Suppressor macrophage (primary cell): ENCODE measurements around the gene PRRC2B.

Experiments used
- DNase-seq, 4 experiments: peaks; one replicate each; pipeline ENCODE4 v3.0.0-alpha.2; 2020 to 2022

PRRC2B gene

GRCh38 chr9:131490514-131490913, 96.6 kb downstream of the PRRC2B start:
- no peak for DNase-seq

GRCh38 chr9:131491001-131491710, 97.3 kb downstream of the PRRC2B start:
- no peak for DNase-seq

DNA sequence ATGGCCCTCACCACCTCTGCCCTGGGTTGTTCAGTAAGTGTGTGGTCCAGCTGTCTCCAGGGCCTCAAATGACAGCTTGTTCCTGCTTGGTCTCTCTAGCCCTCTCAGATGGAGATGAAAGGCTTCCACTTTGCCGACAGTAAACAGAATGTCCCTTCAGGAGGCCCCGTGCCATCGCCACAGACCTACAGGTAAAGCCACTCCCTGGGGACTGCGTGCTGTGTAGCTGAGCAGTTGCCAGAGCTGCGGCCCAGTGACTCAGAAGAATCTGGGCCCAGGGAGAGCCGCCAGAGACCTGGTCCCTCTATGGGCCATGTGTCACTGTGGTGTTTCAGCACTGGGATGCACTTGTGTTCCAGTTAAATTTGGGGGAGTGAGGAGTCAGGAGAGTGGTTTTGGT, 98.2 kb downstream of the PRRC2B start:
- DNase-seq = no peak

DNA sequence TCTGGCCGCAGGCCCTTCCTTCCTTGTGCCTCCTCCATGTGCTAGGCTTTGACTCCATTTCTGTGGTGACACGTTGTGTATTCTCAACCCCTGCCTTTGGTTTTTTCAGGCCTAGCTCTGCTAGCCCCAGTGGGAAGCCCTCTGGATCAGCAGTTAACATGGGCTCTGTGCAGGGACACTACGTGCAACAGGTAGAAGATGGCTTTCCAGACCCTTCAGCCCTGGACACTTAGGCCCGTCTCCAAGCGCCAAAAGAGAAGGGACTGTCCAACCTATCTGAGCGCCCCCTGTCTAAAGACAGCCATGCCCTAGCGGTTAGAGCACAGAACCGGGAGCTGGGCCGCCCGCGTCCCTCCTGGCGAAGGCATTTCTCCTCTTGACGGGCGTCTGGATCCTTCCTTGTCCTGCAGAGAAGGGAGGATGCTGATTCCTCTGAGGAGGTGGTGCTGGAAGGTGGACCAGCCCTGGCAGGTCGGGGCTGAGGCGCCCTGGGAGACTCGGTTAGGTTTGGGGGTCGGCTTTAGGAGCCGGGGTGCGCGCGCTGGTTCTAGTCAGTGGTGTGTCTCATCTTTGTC, 100.5 kb downstream of the PRRC2B start:
- DNase-seq = no peak

- DNase-seq = no peak
These were observed 101.9 kb downstream of the PRRC2B start for GRCh38 chr9:131495785-131496184.

DNA sequence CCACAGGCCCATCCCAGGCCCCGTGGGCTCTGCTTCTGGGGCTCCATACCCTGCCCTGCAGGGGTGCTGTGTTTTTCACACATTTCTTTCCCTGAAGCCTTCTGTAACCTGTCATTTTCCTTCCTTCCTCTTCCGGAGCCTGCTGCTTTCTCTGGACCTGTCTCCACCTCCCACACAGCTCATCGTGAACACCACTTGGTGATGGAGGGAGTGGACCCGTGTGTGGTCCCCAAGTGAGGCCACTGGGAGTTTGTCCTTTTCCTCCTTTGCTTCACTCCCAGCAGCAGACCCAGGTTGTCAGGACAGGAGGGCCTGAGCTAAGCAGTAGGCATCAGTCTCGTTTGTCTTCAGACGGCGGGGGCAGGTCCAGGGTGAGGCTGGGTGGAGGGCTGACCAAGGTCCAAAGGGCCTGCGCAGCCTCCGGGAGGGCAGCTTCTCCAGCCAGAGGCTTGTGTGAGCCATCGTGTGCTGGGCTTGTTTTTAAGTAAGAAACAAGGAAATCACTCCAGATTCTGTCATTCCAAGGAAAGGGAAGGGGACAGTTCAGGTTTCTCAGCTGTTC, 103.0 kb downstream of the PRRC2B start:
- no peak for DNase-seq

DNA sequence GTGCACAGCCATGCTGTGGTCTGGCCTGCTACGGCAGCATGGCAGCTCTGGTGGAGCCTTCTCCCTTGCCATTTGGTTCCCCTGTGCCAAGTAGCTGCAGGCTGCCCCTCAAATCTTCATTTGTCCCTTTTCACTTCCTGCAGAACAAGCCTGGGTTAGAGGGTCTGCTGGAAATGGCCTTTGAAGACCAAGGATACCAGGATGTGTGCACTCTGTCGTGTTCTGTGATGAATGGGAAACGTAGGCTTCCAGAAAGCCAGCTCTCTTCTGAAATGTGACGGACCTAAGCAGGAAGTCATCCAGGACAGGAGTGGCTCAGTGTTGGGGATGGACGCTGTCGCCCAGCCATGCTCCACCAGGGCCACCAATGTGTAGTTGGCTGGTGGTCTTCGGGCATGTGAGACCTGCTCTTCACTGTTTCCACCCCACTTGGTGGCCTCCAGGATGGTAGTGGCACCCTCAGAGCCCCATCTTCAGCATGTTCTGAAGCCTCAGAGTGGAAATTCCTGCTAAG, 105.4 kb downstream of the PRRC2B start:
- DNase-seq = no peak

DNA sequence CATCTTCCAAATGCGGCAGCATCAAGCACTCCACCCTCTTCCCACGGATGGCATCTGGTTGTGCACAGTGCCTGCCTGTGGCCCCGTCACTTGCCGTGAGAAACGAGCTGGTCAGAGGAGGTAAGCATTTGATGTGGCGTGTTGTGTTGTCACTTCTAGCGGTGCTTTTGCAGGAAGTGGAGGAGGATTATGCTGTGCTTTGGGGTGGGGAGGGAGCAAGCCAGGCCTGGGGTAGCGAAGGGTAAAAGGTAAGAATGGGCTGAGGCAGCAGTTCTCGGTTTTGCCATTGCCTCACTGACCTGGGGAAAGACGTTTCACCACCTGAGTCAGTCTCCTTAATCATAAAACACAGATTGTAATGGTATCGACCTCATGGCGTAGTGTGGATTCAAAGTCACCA, 106.5 kb downstream of the PRRC2B start:
- no peak for DNase-seq

- no peak for DNase-seq
These were observed 107.2 kb downstream of the PRRC2B start for GRCh38 chr9:131500939-131501541.

DNA sequence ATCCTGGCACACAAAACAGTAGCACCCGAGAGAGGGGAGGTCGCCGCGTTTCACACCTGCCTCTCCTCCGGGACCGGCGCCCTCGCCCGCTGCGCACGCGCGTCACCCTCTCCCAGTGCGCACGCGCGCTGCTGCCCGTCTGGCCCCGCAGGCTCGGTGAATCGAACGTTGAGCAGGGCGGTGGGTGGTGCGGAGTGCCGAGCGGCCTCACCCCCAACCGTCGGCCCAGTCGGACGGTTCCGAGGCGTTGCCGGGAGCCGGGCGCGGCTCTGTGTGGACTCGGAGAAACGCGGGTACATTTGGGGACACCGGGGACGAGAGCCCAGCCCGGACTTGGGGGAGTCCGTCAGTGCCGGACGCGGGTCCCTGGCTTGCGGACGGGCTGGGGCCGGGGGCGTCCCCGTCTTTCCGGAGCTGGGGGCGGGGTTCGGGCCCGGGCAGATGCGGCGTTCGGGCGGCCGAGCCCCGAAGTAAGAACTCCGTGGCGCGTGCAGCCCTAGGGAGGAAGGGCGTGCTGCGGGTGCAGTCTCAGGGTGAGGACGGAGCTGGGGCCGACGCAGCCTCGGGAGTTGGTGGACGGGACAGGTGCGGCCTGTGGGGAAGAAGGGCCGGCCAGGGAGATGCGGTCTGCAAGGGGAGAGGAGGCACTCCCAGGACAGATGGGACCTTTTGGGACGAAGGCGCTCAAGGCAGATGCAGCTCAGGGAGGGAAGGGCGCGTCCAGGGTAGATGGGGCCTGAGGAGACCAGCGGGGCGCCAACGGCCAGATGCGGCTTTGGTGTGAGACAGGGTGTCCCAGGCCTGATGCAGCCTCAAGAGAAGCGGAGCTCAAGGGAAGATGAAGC, 109.1 kb downstream of the PRRC2B start, which contains the start of gene POMT1:
Gene POMT1, plus strand, starts transcription at position 138 of the 845 bp plus-strand sequence. CDS start 1,301 bp downstream, outside the sequence.
- DNase-seq = peak; percentile 90 to 95 (median 94)

DNA sequence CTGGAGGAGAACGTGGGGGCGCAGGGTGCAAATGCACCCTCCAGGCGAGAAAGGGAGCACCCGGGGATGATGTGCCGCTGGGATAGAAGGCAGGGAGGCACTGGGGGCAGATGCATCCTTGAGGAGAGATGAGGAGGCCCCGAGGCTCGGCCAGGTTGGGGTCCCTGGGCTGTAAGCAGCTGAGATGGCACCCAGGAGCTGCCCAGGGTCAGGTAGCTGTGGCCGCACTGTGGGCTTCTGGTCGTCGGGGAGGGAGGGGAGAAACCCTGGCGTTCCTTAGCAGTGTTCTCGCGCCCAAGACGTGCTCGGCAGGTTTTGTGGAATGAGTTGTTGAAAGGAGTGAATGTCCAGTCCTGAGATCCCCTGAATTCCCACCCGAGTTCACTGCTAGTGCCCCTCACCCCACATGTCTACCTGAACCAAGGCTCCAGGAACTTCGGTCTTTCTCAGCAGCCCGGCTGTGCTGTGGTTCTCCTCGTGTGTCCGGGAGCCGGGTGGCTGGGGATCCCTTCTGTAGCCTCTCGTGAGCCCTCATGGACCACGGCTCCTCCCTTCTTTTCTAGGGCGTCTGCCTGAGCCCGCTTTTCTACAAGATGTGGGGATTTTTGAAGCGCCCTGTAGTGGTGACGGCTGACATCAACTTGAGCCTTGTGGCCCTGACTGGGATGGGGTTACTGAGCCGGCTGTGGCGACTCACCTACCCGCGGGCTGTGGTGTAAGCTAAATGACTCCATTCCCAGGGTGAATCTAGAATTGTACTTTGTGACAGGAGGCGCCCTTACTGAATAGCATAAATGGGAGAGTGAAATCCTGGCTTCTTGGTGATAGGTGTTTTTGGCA, 110.0 kb downstream of the PRRC2B start:
- DNase-seq = peak; percentile 19 to 49 (median 40)

DNA sequence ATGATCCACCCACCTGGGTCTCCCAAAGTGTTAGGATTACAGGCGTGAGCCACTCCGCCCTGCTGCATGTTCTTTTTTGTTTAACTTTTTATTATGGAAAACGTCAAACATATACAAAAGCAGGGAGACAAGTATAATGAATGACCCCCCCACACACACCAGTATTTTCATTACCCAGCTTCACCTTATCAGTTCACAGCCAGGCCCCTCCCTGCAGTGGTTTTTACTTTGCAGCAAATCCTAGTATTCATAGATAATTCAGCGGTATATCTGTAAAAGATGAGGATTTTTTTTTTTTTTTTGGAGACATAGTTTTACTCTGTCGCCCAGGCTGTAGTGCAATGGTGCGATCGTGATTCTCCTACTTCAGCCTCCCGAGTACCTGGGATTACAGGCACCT, 111.1 kb downstream of the PRRC2B start:
- DNase-seq = no peak

- DNase-seq = peak; percentile 13 to 55 (median 44)
These were observed 117.5 kb downstream of the PRRC2B start for GRCh38 chr9:131511416-131511815.

- DNase-seq = no peak
These were observed 118.0 kb downstream of the PRRC2B start for GRCh38 chr9:131511880-131512279.

DNA sequence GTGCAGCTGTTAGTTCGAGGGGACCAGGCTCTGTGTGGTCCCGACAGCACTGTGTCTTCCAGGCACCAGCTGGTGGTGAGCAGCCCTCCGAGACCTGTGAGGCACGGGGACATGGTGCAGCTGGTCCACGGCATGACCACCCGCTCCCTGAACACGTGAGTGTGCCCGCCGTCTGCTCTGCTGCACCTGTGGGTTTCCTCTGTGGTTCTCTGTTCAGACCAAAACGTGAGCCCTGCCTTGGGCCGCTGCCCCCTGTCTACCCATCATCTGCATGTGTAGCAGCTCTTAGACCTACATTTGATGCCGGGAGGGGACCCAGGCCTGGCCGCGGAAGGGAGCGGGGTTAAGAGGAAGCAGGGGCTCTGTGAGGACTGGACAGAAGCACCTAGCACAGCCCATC, 119.3 kb downstream of the PRRC2B start:
- DNase-seq = no peak

DNA sequence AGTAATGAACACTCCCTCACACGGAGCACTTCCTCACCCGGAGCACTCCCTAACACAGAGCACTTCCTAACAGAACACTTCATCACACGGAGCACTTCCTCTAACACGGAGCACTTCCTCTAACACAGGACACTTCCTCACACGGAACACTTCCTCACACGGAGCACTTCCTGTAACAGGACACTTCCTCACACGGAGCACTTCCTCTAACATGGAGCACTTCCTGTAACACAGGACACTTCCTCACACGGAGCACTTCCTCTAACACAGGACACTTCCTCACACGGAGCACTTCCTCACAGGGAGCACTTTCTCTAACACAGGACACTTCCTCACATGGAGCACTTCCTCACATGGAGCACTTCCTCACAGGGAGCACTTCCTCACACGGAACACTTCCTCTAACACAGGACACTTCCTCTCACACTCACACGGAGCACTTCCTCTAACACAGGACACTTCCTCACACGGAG, 121.7 kb downstream of the PRRC2B start:
- DNase-seq = peak in 3 of 4 experiments; percentile 14 to 43 (median 40)

GRCh38 chr9:131516100-131516499, 122.2 kb downstream of the PRRC2B start:
- peak; percentile 14 to 62 (median 48) for DNase-seq

- DNase-seq = no peak
These were observed 123.0 kb downstream of the PRRC2B start for GRCh38 chr9:131516930-131517329.

DNA sequence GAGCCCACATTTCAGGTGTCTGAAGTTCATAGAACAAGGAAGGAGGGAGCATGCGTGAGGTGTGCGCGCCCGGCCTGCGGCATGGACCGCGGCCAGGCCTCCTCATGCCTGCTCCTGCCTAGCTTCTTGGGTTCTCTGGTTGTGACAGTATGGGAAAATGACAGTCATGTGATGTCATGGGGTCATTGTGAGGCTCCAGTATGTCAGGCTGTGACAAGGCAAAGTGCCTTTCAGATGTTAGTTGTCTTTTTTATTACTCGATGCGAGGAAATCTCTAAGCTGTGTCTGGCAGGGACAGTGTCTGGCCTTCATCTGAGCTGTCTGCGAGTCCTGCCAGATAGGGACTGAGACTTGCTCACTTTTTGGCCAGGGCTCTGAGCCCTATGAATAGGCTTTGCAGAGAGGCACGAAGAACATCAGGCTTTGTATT, 123.9 kb downstream of the PRRC2B start:
- DNase-seq = no peak

- no peak for DNase-seq
These were observed 124.7 kb downstream of the PRRC2B start for GRCh38 chr9:131518553-131518952.

- no peak for DNase-seq
These were observed 126.6 kb downstream of the PRRC2B start for GRCh38 chr9:131520503-131520902.
